HG03457 (cell line): ENCODE measurements around the gene TRIM24.
"Not testable (repeated sequence)": the region's sequence is repeated elsewhere in the genome, so short reads cannot be mapped to it uniquely, and the experiment has no call there.

Experiments used
- ATAC-seq: cut with Tn5 transposase; IDR thresholded peaks from one replicate; pipeline ENCODE4 v1.9.1; 2021; ENCODE audit warnings: moderate number of reproducible peaks; ENCODE audit not compliant: unreplicated experiment

The TRIM24 gene

DNA sequence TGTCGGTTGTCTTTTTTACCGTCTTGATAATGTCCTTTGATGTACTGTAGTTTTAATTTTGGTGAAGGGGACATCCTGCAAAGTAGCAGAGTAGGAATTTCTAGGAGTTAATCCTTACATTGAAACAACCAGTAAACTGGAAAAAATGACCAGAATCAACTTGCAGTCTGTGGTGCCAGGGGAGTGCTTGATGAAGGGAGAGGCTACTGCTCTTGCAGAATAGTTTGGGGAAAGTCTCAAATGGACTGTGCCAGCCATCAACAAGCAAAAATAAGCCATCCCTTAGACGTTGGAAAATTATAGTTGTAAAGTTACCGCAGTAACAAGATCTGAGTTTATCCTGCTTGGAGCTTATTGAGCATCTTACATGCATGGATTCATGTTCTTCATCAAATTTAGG lies 32.4 kb downstream of the TRIM24 start:
- ATAC-seq: no peak

DNA sequence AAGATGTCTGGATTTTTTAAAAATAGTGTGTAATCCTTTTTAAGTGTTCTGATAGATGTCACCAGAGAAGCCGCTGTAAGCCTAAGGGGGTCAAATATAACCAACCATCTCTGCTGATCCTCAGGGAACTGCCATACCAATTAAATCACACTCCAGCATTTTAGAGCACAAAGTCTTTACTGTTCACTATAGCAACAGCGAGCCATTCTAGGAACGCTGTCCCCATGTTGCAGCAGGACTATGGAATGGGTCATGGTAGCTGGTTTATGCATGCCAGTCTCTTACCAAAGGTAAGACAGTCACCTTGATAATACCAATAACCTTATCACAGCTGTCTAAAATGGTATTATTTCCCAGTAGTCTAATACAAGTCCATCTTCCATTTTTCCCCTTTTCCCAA lies 33.5 kb downstream of the TRIM24 start:
- no peak for ATAC-seq

DNA sequence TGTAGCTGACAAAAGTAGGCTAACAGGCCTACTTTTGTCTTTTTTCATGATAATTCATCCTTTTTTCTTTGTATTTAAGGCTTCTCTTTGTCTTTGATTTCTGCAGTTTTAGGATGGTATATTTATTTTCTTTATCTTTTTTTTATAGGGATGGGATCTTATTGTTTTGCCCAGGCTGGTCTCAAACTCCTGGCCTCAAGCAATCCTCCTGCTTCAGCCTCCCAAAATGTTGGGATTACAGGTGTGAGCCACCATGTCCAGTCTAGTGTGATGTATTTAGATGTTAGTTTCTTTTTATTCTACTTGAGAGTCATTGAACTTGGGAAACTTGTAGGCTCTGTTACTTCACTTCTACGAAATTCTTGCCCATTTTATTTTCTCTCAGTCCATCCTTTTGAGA lies 35.4 kb downstream of the TRIM24 start:
- ATAC-seq: no peak

DNA sequence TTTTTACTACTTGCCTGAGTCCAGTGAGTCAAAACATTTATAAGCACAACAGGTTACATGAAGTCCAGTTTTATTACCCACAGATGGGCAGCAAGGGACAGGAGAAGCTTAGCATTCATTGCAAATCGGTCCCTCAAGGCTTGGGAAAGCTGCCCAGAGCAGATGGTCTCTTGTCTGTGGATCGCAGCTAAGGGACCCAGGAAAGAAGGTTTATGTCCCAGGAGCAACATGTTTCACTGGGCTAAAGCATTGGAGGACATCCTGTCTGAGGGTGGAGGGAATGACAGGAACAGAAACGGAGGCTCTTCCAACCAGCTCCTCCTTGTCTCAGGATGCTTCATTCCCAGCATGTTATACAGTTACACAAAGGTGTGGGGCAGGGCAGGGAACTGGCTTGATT lies 39.3 kb downstream of the TRIM24 start:
- ATAC-seq: no peak

DNA sequence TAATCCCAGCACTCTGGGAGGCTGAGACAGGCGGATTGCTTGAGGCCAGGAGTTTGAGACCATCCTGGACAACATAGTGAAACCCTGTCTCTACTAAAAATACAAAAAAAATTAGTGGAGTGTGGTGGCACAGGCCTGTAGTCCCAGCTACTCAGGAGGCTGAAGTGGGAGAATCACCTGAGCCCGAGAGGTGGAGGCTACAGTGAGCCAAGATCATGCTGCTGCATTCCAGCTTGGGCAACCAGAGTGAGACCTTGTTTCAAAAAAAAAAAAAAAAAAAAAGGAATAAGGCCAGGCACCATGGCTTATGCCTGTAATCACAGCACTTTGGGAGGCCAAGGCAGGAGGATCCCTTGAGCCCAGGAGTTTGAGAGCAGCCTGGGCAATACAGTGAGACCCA lies 40.2 kb downstream of the TRIM24 start:
- ATAC-seq: not testable (repeated sequence)

DNA sequence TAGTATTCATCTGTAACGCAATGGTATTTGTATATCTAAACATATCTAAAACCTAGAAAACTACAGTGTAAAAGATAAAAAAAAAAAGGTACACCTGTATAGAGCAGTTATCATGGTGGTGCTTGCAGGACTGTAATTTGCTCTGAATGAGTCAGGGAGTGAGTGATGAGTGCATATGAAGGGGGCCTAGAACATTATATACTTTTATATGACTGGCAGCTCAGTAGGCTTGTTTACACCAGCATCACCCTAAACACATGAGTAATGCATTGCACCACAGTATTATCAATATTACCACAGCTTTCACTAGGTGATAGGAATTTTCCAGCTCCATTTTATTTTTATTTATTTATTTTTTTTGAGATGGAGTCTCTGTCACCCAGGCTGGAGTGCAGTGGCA lies 40.8 kb downstream of the TRIM24 start:
- no peak for ATAC-seq

DNA sequence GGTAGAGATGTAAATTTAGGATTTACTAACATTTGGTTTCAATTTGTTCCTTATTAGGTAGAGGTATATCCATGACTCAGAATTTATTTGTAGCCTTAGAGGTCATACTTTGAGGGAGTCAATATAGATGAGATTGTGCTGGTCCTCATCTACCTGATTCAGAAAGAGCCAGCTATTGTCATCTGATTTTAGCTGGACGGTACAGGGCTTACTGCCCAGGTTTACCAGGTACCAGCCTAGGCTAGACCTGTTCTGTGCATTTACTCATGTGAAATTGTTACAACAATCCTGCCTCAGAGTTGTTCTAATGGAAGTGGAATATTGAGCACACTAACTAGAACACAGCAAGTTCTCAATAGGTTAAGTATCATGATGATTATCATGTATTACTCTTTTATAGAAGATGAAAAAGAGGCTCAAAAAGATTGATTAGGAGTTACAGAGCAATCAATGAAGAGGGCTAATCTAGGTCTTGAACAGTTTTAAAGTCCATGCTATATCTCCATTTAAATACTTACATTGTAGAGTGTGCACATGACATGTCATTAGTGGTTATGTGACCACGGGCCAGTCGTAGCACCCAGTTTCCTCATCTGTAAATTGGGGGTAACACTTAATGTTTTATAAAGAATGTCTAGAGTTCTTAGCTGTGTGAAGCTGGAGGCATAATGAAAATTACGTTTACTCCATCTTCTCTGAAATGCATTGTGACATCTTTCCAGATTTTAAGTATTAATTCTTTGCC lies 42.1 kb downstream of the TRIM24 start:
- no peak for ATAC-seq

DNA sequence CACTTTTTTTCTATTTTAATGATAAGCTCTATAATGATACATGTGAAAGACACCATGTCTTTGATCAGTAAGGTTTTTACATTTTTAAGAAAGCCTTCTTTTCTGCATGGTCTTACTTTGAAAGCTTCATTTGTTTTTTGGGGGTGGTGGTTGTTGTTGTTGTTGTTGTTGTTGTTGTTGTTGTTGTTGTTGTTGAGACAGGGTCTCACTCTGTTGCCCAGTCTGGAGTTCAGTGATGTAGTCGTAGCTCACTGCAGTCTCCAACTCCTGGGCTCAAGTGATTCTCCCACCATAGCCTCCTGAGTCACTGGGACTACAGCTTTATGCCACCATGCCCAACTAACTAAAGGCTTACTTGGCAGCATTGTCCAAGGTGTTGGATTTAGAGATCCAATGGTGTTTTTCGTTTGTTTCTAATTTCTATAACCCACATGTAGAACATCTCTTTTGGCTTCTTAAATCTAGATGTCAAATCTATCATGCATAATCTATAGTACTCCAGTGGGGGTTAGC lies 45.4 kb downstream of the TRIM24 start:
- no peak for ATAC-seq

DNA sequence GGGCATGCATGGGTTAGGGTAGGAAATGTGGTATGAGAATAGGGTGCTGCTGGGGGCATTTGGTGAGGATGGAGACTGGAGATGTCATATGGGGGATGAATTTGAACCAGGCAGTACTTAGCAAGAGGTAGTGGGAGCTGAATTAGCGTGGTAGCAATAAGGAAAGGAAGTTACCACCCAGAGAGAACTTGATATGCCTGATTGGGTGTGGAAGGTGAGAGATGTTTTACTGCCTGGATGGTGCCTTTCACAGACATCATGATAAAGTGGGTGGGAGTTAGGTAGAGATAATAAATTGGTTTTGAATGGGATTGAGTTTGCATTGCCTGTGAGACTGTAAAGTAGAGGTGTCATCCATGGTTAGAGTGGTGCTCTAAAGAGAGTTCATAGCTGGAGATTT lies 46.7 kb downstream of the TRIM24 start:
- no peak for ATAC-seq

DNA sequence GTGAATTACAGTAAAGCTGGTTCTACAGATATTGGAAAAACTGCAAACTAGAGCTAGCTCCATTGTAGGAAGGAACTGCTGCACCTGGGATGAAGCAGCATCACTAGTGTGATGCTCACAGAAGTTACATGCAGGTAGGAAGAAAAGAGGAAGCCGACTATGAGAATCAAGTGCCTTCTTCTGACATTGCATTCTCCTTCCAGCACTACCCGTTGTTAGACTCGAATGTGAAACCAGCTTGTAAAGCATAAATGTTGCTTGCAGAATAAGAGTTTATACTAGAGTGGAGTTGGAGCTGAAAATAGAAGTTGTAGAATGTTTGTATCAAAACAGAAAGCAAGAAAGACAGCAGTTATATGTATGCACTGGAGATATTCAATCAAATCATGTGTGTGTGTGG lies 49.9 kb downstream of the TRIM24 start:
- ATAC-seq: no peak

DNA sequence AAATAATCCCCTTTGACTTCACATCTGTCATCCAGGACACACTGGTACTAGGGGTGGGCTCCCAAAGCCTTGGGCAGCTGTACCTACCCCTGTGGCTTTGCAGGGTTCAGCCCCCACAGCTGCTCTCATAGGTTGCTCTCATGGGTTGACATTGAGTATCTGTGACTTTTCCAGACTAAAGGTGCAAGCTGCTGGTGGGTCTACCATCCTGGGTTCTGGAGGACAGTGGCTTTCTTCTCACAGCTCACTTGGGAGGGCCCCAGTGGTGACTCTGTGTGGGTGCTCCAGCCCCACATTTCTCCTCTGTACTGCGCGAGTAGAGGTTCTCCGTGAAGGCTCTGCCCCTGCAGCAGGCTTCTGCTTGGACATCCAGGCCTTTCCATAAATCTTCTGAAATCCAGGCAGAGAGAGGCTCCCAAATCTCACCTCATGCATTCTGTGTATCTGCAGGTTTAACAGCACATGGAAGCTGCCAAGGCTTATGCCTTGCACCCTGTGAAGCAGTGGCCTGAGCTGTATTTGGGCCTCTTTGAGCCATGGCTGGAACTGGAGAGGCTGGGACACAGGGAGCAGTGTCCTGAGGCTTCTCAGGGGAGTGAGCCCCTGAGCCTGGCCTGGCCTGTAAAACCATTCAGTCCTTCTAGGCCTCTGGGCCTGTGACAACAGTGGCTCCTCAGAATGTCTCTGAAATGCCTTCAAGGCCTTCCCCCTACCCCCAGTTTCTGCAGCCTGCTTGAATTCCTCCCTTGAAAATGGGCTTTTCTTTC lies 52.2 kb downstream of the TRIM24 start:
- no peak for ATAC-seq

DNA sequence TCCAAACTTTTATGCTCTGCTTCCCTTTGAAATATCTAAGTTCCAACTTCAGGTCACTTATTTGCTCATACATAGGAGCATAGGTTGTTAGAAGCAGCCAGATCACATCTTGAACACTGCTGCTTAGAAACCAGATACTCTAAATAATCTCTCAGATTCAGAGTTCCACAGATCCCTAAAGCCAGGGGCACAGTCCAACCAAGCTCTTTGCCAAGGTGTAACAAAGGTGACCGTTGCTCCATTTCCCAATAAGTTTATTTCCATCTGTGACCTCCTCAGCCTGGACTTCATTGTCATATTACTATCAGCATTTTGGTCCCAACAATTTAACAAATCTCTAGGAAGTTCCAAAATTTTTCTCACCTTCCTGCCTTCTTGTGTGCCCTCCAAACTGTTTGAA lies 52.8 kb downstream of the TRIM24 start:
- no peak for ATAC-seq

DNA sequence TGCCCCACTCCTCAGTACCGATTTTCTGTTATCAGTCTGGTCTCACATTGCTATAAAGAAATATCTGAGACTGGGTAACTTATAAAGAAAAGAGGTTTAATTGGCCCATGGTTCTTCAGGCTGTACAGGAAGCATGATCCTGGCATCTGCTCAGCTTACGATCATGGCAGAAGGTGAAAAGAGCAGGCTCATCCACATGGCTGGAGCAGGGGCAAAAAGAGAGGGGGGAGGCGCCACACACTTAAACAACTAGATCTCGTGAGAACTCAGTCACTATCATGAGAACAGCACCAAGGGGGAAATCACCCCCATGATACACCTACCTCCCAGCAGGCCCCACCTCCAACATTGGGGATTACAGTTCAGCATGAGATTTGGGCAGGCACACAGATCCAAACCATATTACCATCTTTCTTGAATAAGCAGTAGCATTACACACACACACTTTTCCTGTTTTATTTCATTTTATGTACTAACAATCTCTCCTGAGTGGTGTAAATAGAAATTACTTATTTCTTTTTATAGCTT lies 53.3 kb downstream of the TRIM24 start:
- ATAC-seq: no peak

DNA sequence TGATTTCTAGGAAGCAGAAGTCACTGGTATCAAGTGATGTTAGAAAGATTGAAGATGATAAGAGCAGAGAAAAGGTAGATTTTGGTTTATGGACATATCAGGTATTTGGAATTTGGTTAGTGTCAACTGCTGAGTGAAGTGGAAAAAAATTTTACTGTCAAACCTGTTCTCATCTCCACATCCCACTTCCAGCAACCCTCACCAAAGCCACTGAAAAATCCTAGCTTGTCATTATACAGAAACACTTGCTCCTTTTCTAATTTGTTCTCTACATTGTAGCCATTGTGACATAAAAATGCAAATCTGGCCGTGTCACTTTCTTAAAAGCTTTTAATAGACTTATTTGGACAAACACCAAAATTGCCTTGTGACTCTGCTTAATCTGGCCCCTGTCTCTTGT lies 54.0 kb downstream of the TRIM24 start:
- ATAC-seq: no peak

DNA sequence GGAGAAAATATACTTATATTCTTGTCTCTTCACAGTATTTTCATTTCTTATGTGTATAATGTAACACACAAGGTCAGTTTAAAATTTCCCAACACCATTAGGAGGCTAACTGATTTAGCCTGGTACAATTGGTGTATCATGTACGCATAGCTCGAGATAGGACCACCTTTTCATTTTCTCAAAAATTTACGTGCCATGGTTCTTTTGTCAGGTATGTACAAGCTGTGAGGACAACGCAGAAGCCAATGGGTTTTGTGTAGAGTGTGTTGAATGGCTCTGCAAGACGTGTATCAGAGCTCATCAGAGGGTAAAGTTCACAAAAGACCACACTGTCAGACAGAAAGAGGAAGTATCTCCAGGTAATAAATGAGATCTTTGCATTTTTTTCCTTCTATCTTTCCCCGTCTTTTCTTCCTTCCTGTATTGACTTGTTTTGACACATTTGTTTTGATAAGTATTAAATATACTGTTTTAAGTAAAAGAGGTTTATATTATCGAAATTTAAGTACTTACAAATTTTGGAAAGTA lies 55.0 kb downstream of the TRIM24 start:
- no peak for ATAC-seq

DNA sequence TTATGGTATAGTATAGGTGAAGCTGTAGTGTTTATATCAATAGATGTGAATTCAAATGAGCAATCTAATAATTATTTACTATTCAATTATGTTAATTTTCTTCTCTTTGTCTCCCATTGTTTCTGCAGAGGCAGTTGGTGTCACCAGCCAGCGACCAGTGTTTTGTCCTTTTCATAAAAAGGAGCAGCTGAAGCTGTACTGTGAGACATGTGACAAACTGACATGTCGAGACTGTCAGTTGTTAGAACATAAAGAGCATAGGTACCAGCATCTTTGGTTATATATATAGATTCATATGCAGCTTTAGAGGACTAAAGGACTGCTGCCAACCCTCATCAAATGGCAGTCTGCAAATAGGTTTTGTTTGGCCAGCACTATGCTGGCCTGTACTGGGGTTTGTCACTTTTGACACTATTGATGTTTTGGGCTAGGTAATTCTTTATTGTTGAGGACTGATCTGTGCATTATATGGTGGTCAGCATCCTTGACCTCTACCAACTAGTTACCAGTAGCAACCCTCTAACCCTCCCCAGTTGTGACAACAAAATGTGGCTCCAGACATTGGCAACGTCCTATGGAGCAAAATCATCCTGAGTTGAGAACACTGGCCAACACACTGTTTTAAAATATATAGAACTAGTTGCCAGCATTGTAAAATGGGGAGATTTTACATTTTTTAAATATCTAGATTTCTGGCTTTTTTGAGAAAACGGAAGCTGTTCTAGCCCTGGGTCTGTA lies 59.2 kb downstream of the TRIM24 start:
- ATAC-seq: no peak

DNA sequence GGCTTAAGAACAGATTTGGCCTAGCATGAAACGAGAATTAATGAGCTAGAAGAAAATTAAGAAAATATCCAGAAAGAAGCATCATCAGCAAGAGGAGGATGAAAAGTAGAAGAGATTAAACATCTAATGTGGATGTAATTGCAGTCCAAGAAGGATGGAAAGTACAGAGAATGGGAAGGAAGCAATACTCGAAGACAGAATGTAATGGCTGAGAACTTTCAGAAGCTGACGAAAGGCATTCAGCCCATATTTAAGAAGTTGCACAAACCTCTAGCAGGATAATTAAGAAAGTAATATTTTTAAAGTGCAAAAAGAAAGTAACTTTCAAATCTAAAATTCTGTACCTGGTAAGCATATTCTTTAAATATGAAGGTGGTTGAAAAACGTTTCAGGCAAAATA lies 60.7 kb downstream of the TRIM24 start:
- ATAC-seq: no peak

DNA sequence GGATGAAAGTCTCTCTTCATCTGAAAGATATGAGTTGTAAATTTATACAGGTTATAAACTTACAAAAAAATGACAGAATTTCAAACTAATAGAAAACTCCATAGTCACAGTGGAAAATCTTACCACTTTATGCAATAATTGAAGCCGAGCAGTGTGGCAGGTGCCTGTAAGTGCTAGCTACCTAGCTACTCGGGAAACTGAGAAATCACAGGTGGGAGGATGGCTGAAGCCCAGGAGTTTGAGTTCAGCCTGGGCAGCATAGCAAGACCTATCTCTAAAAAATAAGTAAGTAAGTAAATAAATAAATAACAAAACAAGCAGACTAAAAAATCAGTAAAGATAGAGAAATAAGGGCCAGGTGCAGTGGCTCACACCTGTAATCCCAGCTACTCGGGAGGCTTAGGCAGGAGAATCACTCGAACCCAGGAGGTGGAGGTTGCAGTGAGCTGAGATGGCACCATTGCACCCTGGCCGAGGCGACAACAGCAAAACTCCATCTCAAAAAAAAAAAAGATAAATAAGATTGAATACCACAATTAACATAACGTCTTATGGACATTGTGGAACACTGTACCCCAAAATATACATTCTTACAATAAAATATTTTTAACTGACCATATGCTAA lies 61.9 kb downstream of the TRIM24 start:
- no peak for ATAC-seq

DNA sequence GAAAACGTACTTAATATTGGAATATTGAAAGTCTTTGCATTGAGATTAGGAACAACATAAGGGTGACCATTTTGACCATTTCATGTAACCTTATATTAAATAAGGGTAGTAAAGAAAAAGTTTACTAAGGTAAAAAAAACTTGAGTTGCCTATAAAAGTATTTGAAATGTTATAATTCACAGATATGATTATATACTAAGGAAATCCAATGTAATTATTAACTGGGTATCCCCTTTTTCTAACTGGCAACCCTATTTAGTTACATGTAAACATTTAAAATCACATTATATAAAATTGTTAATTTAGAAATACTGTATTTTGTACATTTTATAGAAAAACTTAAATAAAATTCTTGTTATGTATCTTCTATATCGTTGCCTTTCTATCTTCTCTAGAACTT lies 64.2 kb downstream of the TRIM24 start:
- no peak for ATAC-seq

DNA sequence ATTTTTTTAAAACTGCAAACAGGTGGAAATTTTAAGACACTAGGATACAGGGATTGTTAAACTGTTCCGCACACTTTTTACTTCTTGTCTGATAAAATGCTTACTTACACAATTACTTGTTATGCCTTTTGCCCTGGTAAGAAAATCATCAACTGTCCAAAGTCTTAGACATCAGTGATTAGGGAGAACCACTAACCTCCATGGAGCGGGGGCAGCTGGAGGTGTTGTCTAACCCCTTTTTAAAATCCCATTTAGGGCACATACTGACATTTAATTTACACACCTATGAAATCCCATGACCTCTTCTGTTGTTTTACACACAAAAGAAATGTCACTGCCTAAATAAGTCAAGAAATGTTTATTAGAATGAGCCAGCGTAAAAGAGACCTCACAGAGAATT lies 65.7 kb downstream of the TRIM24 start:
- ATAC-seq: no peak

DNA sequence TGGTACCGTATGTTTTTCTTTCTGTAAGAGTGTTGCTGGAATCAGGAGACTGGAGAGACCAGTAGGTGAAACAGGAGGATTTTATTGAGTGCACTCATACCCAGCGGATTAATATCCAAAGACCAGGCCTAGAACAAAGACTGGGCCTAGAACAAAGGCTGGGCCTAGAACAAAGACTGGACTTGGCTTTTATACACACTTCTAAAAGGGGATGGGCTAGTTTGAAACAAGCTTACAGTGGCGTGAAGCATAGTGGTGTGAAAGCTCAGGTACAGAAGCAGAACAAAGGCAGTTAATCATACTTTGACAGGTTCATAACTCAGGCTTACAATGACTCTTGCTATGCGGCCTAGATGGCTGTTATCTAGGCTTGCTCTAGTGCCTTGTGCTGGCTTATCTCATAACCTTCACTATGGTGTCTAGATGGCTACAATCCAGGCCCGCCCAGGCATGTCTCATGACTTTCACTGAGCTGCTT lies 67.7 kb downstream of the TRIM24 start:
- ATAC-seq: no peak
